Subcutaneous preadipocyte (primary cell): Measurements from ENCODE around the gene SLC43A2. TPM values are rescaled to one million over a fixed set of nuclear protein-coding genes. Genes with fewer than 3 reads are reported as not detected.

Experiments used
- small RNA-seq: library from RNA; depleted of rRNA; stranded (forward); fragments of <200 nt; gene quantifications from one replicate; pipeline ENCODE3, GENCODE V24; 2012
- total RNA-seq: library from RNA; depleted of rRNA; stranded (reverse); fragments of >200 nt; gene quantifications from 2 replicates; pipeline ENCODE4 v1.2.3, GENCODE V29; 2012

Gene SLC43A2
- 2.2 and 3.3 TPM in 2 replicates for total RNA-seq

GRCh38 chr17:1627982-1628855 is at the start of gene SLC43A2:
Gene SLC43A2 (minus strand): TSS chr17:1628834. CDS start chr17:1627874, 960 bp downstream.

GRCh38 chr17:1649844-1650501 is 21.3 kb upstream of the SLC43A2 start, which contains the start of gene RILP:
Gene RILP (minus strand): TSS chr17:1649866. CDS start chr17:1649804, 62 bp downstream.

GRCh38 chr17:1645207-1646171 is 16.9 kb upstream of the SLC43A2 start, which contains the start of gene SCARF1:
Gene SCARF1 (minus strand): TSS chr17:1645732. CDS start chr17:1645697, 35 bp downstream.

Small RNA genes within 50 kb of the gene (small RNA-seq; reads per million reads assigned to genes)
- gene RN7SL105P: not detected

Other genes starting within 250 kb of the SLC43A2 start
- 476 and 489 TPM in 2 replicates for gene YWHAE, start 228.6 kb downstream of the SLC43A2 start, total RNA-seq
- 84.1 and 97.6 TPM in 2 replicates for gene CRK, start 172.6 kb downstream of the SLC43A2 start, total RNA-seq
- gene MYO1C, start 136.1 kb downstream of the SLC43A2 start, total RNA-seq: 107 and 128 TPM in 2 replicates
- gene INPP5K, start 112.2 kb downstream of the SLC43A2 start, total RNA-seq: 15.6 and 22.0 TPM in 2 replicates
- gene PITPNA, start 66.0 kb downstream of the SLC43A2 start, total RNA-seq: 16.2 and 18.7 TPM in 2 replicates
- 0.20 TPM in 1 of 2 replicates, not detected in the other for gene SCARF1, start 16.9 kb upstream of the SLC43A2 start, total RNA-seq
- 4.0 and 6.1 TPM in 2 replicates for gene RILP, start 21.0 kb upstream of the SLC43A2 start, total RNA-seq
- 131 and 150 TPM in 2 replicates for gene PRPF8, start 56.0 kb upstream of the SLC43A2 start, total RNA-seq
- gene TLCD2, start 81.5 kb upstream of the SLC43A2 start, total RNA-seq: 0.98 and 1.5 TPM in 2 replicates
- gene WDR81, start 95.9 kb upstream of the SLC43A2 start, total RNA-seq: 46.9 and 47.4 TPM in 2 replicates
- gene SERPINF2, start 114.0 kb upstream of the SLC43A2 start, total RNA-seq: under 0.01 TPM in 1 of 2 replicates, not detected in the other
- gene SERPINF1, start 133.2 kb upstream of the SLC43A2 start, total RNA-seq: 72.1 and 268 TPM in 2 replicates
- 9.2 and 13.1 TPM in 2 replicates for gene SMYD4, start 201.1 kb upstream of the SLC43A2 start, total RNA-seq
- 19.0 and 20.6 TPM in 2 replicates for gene RPA1, start 201.2 kb upstream of the SLC43A2 start, total RNA-seq